Testis (tissue), 3 donors: ENCODE data around the gene ZNF821. TPM values are rescaled to one million over a fixed set of nuclear protein-coding genes. Genes with fewer than 3 reads are reported as not detected.

Experiments
- DNase-seq: peaks from one replicate; pipeline ENCODE4 v3.0.0-alpha.2; 2019
- H3K27ac ChIP-seq, 2 donors: fragments of 200-600 bp; sonication (generic); one replicate each; pipeline ENCODE4 v1.5.1; 2019
- H3K27me3 ChIP-seq: fragments of 200-600 bp; sonication (generic); one replicate; pipeline ENCODE4 v1.5.1; 2019
- H3K36me3 ChIP-seq: fragments of 200-600 bp; sonication (generic); one replicate; pipeline ENCODE4 v1.5.1; 2017; ENCODE audit warnings: low read depth; ENCODE audit errors: missing control alignments
- H3K4me1 ChIP-seq: fragments of 200-600 bp; sonication (generic); one replicate; pipeline ENCODE4 v1.5.1; 2019
- H3K4me3 ChIP-seq, 2 donors: fragments of 200-600 bp; sonication (generic); one replicate each; pipeline ENCODE4 v1.5.1; 2017 to 2019
- H3K9me3 ChIP-seq: fragments of 200-600 bp; sonication (generic); one replicate; pipeline ENCODE4 v1.5.1; 2017
- POLR2A ChIP-seq: fragments of 450-650 bp; IDR thresholded peaks from one replicate; pipeline ENCODE4 v1.6.1; 2017; ENCODE audit warnings: antibody characterized with exemption, mild to moderate bottlenecking, moderate library complexity
- WGBS, 2 donors: methylation state at CpG; one replicate each; pipeline ENCODE4 v1.1.5; 2018; 5-methylcytosine and 5-hydroxymethylcytosine counted together
- intact Hi-C: fragments of 100-400 bp; cut with DNase I; formaldehyde crosslinking; loops from one replicate; pipeline ENCODE4 v1.15.1; 2023; ENCODE audit warnings: low total_unique reads
- polyA plus RNA-seq: library from polyadenylated mRNA; stranded (reverse); fragments of 350-450 nt; fragmentation: Illumina TruSeq; extraction: RNeasy Lipid Tissue Mini Kit (QIAGEN cat#74804); gene quantifications from one replicate; pipeline ENCODE4 v1.2.3, GENCODE V29; 2014; ENCODE audit warnings: low read depth, low replicate concordance; ENCODE audit not compliant: insufficient read depth
- total RNA-seq, 2 donors: library from RNA; depleted of rRNA; stranded (reverse); fragments of >200 nt; gene quantifications; one replicate each; pipeline ENCODE4 v1.2.3, GENCODE V29; 2016
- TF ChIP-seq, protein P1 (sequence below), 3 experiments: fragments of 450-650 bp in 2 of 3; fragments of 200-600 bp in 1 of 3; sonication (generic) in 1 of 3; IDR thresholded peaks; one replicate each; pipeline ENCODE4 v1.5.1; 2016 to 2019; ENCODE audit warnings: antibody characterized with exemption in 3 of 3, mild to moderate bottlenecking in 2 of 3, moderate library complexity in 1 of 3

The ZNF821 gene
- total and polyA plus RNA-seq, 3 donors from 2014 or later: 30.5 to 74.3 (median 57.4) TPM

DNA sequence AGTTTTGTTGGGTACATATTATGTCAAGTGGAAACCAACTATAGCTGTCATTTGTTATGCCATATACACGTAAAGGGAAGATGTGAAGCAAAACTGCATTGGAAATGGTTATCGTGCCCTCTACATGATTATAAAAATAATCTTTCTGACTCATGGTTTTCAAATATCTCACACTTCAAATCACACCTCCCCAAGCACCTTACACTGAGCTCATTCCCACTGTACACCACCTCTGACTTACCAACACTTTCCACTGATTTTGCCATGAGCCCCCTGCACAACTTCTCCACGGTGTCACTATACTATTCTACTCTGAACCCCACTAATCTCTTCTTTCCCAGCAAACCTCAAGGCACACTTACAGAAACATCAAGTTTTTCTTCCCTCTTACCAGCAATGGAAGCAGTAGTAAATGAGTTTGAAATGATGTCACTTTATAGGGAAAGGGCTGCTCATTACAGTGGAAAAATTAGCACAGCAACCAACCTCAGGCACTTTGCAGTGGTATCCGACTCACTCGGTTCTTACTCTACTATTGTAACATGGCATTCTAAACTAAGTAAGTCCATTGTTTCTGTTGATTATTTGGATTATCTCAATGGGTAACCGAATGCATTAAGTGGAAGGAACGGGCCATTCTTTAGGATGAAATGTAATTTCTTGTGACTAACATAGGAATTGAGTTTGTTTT lies 18.7 kb downstream of the ZNF821 start:
- H3K4me3 ChIP-seq: no peak overlapping the region
- 82 to 91% methylated on average over 7 of the region's 7 CpGs for WGBS, 2 donors
- TF ChIP-seq POLR2A: no peak
- TF ChIP-seq, protein P1, sequence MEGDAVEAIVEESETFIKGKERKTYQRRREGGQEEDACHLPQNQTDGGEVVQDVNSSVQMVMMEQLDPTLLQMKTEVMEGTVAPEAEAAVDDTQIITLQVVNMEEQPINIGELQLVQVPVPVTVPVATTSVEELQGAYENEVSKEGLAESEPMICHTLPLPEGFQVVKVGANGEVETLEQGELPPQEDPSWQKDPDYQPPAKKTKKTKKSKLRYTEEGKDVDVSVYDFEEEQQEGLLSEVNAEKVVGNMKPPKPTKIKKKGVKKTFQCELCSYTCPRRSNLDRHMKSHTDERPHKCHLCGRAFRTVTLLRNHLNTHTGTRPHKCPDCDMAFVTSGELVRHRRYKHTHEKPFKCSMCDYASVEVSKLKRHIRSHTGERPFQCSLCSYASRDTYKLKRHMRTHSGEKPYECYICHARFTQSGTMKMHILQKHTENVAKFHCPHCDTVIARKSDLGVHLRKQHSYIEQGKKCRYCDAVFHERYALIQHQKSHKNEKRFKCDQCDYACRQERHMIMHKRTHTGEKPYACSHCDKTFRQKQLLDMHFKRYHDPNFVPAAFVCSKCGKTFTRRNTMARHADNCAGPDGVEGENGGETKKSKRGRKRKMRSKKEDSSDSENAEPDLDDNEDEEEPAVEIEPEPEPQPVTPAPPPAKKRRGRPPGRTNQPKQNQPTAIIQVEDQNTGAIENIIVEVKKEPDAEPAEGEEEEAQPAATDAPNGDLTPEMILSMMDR (IDR thresholded peaks at IDR 0.05): no peak
- H3K36me3 ChIP-seq: no peaks in the 10 kb centered on the region
- H3K27me3 ChIP-seq: no peaks in the 10 kb centered on the region
- no peak overlapping the region for H3K27ac ChIP-seq
- H3K4me1 ChIP-seq: no peaks in the 10 kb centered on the region
- intact Hi-C loops: no loop called here
- no peak for DNase-seq
- no peaks in the 10 kb centered on the region for H3K9me3 ChIP-seq

DNA sequence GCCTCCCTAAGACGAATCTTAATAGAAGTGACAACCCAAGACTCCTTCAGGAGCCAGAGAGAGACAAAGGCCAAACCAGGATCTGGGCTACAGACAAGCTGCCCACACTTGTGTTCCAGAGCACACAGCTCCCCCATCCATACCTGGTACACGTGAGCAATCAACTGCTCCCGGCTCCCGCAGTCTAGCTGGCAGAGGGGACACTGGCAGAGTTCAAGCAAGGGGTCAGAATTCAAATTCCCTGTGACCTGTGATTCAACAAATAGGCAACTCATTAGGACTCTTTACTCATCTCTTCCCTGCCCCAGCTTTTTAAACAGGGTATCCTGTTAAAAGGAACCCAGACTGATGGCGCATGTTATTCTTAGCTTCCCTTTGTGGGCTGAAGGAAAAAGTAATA lies 20.0 kb downstream of the ZNF821 start:
- DNase-seq: no peak
- no peak overlapping the region for H3K27ac ChIP-seq
- WGBS, 2 donors: 94 to 95% methylated on average over 5 of the region's 5 CpGs
- no peaks in the 10 kb centered on the region for H3K9me3 ChIP-seq
- H3K27me3 ChIP-seq: no peaks in the 10 kb centered on the region
- peaks cover under 1% of the 10 kb centered on the region for H3K4me1 ChIP-seq
- TF ChIP-seq, protein P1 (IDR thresholded peaks at IDR 0.05): no peak
- no peak for TF ChIP-seq POLR2A
- H3K4me3 ChIP-seq: no peak overlapping the region
- intact Hi-C loops: no loop called here
- no peaks in the 10 kb centered on the region for H3K36me3 ChIP-seq

DNA sequence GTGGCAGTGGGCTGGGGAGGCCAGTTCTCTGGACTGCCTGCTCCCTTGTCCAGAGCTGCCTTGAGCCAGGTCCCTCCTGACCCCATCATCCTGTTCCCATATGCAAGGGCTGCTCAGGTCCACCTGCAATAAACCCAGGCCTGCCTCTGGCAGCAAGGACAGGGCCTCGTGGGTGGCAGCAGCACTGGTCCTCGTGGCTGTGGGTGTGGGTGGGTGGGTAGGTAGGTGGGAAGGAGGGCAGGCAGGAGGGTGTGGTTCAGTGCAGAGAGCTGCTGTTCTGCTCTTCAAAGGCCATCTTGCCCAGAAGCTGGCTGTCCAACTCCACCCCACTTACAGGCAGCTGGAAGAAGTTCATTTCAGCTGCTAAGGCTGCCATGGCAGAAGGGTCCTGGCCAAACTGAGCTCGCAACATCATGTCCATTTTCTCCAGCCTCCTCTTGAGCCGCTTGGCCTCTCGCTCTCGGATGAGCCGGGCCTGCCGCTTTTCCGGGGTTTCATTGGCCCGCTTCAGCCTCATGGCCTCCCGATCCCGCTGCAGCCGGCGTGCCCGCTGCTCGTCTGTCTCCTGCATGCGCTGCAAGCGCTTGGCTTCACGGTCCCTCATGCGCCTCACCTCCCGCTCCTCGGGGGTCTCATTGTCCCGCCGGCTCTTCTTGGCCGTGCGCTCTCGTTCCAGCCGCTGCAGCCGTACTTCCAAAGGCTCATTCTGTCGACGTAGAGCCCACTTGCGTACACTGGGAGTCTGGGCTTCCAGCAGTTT lies 24.0 kb downstream of the ZNF821 start:
- Histone ChIP-seq H3K27ac (peak overlapping the region in 1 of 2 donors; percentile 9), H3K4me3 (no peak overlapping the region), H3K27me3 (no peaks in the 10 kb centered on the region), H3K9me3 (no peaks in the 10 kb centered on the region), H3K36me3 (no peaks in the 10 kb centered on the region), H3K4me1 (peaks cover 3% of the 10 kb centered on the region)
- TF ChIP-seq, protein P1 (IDR thresholded peaks at IDR 0.05): no peak
- no peak for TF ChIP-seq POLR2A
- 96 to 98% methylated on average over 30 to 32 of the region's 32 CpGs for WGBS, 2 donors
- no peak for DNase-seq
- intact Hi-C loops: no loop called here

DNA sequence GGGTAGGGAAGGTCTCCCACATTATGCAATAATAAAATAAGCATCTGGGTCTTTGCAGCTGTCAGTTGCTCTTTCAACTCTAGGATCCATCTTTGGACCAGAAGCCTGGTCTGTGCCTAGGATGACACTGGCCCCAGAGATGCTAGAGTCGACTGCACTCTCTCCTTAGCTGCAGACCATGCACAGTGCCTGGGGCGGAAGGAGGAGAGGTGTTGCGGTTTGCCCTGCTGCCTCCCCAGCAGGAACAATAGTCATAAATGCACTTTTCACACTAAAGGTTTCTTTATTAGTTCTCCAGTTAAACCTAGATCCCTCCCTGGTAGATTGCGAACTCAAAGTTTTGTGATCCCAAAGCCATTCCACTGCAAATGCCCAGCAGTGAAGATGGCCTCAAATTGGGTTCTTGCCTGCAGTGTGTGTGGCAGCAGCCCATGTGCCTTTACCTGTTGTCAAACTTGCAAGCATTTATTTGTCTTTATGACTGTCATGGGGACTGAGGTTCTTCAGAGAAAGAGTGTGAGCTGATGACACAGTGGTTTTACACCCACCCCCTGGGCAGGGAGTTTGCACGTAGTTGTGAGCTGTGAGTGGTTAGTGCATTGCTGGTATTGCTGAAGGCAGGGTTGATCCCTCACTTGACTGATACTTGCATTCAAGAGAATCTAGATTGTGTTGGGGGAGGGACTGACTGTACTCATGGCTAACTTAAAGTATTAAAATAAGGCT lies 27.9 kb downstream of the ZNF821 start:
- H3K4me3 ChIP-seq: no peak overlapping the region
- H3K27ac ChIP-seq: no peak overlapping the region
- peaks cover 3% of the 10 kb centered on the region for H3K4me1 ChIP-seq
- TF ChIP-seq, protein P1 (IDR thresholded peaks at IDR 0.05): no peak
- TF ChIP-seq POLR2A: no peak
- H3K36me3 ChIP-seq: no peaks in the 10 kb centered on the region
- intact Hi-C loops: no loop called here
- no peaks in the 10 kb centered on the region for H3K27me3 ChIP-seq
- DNase-seq: no peak
- 81 to 82% methylated on average over 5 of the region's 5 CpGs for whole genome bisulfite sequencing, 2 donors
- H3K9me3 ChIP-seq: no peaks in the 10 kb centered on the region
